H1 (cell line): ENCODE measurements around the gene PLCB3. TPM values are rescaled to one million over a fixed set of nuclear protein-coding genes. Genes with fewer than 3 reads are reported as not detected.

ENCODE experiments used
- JUND ChIP-seq: IDR thresholded peaks from 2 replicates; pipeline ENCODE4 v1.6.1; 2011; ENCODE audit warnings: mild to moderate bottlenecking, improper control_type of control experiment, low read length
- polyA plus RNA-seq, 7 experiments: library from polyadenylated mRNA; depleted of rRNA in 3 of 7; stranded (reverse) in 5 of 7; unstranded in 2 of 7; fragments of >200 nt in 5 of 7; fragments of 200-250 nt in 2 of 7; gene quantifications; 1 replicate in 5 of 7; 2 replicates in 1 of 7; 4 replicates in 1 of 7; pipeline versions ENCODE4 v1.2.1 to v1.2.3, GENCODE V29; 2011 to 2013; ENCODE audit warnings: missing spikeins in 2 of 7, mixed read lengths in 2 of 7
- total RNA-seq: library from RNA; stranded (reverse); fragmentation: NEBNext Ultra II Directional; extraction: Animal tissue kit (Norgen Biotek cat#: 25700); gene quantifications from 2 replicates; pipeline ENCODE4 v1.2.1, GENCODE V29; 2021

PLCB3 gene
- total and polyA plus RNA-seq, 2 of the 8 experiments (the other 6 are each of a cell fraction or from before 2014, with no cell fraction given), result 47.2 to 104 TPM

DNA sequence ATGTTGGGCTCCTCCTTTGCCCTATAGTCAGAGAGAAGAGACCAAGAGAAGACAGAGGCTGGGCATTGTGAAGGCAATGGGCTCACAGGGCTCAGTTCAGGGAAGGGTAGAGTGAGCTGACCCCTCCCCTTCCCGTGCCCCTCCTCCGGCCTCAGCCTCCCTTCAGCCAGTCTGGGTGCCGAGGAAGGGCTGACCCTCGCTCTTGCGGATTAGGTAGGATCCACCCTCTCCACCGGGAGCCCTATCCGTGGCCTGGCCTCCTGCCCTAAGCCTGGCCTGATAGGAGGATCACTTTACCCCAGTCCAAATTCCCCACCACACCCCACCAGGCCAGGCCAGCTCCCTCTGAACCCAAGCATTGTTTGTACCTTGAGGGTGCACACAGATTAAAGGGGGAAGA, 2.8 kb upstream of the PLCB3 start (continued):
- TF ChIP-seq JUND, result no peak
